Neural cell (in vitro differentiated cells): ENCODE data around the gene AGBL1. TPM values are rescaled to one million over a fixed set of nuclear protein-coding genes. Genes with fewer than 3 reads are reported as not detected.

Source experiments
- H2AFZ ChIP-seq: fragments of 200-600, 300-800 bp; sonication (generic), shearing (Covaris generic); 2 replicates; pipeline ENCODE4 v1.6.0; 2014; ENCODE audit warnings: low read depth, mild to moderate bottlenecking, antibody characterized with exemption, low read length, moderate library complexity
- H3F3A ChIP-seq: fragments of 200-600 bp; shearing (Covaris generic); 2 replicates; pipeline ENCODE4 v1.6.1; 2016; ENCODE audit warnings: mild to moderate bottlenecking, moderate library complexity, mixed read lengths, antibody characterized with exemption, low read length; ENCODE audit not compliant: insufficient read depth, poor library complexity, severe bottlenecking
- H3K27ac ChIP-seq: fragments of 200-600, 300-800 bp; sonication (generic), shearing (Covaris generic); 2 replicates; pipeline ENCODE4 v1.5.1; 2014; ENCODE audit warnings: mild to moderate bottlenecking, low read length, moderate library complexity
- H3K27me3 ChIP-seq: fragments of 300-800, 200-600 bp; sonication (generic), shearing (Covaris generic); 2 replicates; pipeline ENCODE4 v1.6.0; 2014; ENCODE audit warnings: mild to moderate bottlenecking, low read depth, low read length, moderate library complexity; ENCODE audit not compliant: insufficient read depth
- H3K36me3 ChIP-seq: fragments of 300-800, 200-600 bp; sonication (generic), shearing (Covaris generic); 2 replicates; pipeline ENCODE4 v1.5.1; 2014; ENCODE audit warnings: mild to moderate bottlenecking, antibody characterized with exemption, low read length, moderate library complexity; ENCODE audit not compliant: insufficient read depth
- H3K4me2 ChIP-seq: fragments of 300-800, 200-600 bp; sonication (generic), shearing (Covaris generic); 2 replicates; pipeline ENCODE4 v1.6.0; 2014; ENCODE audit warnings: mild to moderate bottlenecking, low read length
- H3K4me3 ChIP-seq: fragments of 300-800, 200-600 bp; sonication (generic), shearing (Covaris generic); 2 replicates; pipeline ENCODE4 v1.5.1; 2014; ENCODE audit warnings: mild to moderate bottlenecking, low read length, moderate library complexity
- H3K79me2 ChIP-seq: fragments of 200-600 bp; shearing (Covaris generic); replicated peaks from 2 replicates; pipeline ENCODE4 v1.6.0; 2014; ENCODE audit warnings: mild to moderate bottlenecking, low read length, moderate library complexity; ENCODE audit not compliant: insufficient read depth
- H3K9ac ChIP-seq: fragments of 300-800, 200-600 bp; sonication (generic), shearing (Covaris generic); 2 replicates; pipeline ENCODE4 v1.6.1; 2016; ENCODE audit warnings: mild to moderate bottlenecking, low read length, mixed read lengths
- H3K9me2 ChIP-seq: fragments of 200-600 bp; shearing (Covaris generic); 2 replicates; pipeline ENCODE4 v1.6.1; 2016; ENCODE audit warnings: mild to moderate bottlenecking, low read length, mixed read lengths; ENCODE audit not compliant: insufficient read depth
- H3K9me3 ChIP-seq: fragments of 200-600, 300-800 bp; sonication (generic), shearing (Covaris generic); 2 replicates; pipeline ENCODE4 v1.6.1; 2016; ENCODE audit warnings: mild to moderate bottlenecking, mixed run types, low read length, moderate library complexity, mixed read lengths
- H4K20me1 ChIP-seq: fragments of 200-600 bp; shearing (Covaris generic); 2 replicates; pipeline ENCODE4 v1.6.1; 2016; ENCODE audit warnings: mild to moderate bottlenecking, mixed run types; ENCODE audit not compliant: insufficient read depth
- CTCF ChIP-seq: fragments of 450-650 bp; IDR thresholded peaks from 2 replicates; pipeline ENCODE4 v1.5.1; 2014; ENCODE audit warnings: antibody characterized with exemption, mild to moderate bottlenecking, moderate library complexity; ENCODE audit not compliant: poor library complexity, severe bottlenecking
- EP300 ChIP-seq: fragments of 450-650 bp; conservative IDR thresholded peaks from 2 replicates; pipeline ENCODE4 v1.6.1; 2014; ENCODE audit warnings: antibody characterized with exemption, mild to moderate bottlenecking, moderate library complexity; ENCODE audit not compliant: poor library complexity, severe bottlenecking
- EZH2 ChIP-seq: fragments of 200-600, 300-800 bp; shearing (Covaris generic), sonication (generic); IDR thresholded peaks from 2 replicates; pipeline ENCODE4 v1.6.1; 2014; ENCODE audit warnings: antibody characterized with exemption, low read length, borderline replicate concordance, mild to moderate bottlenecking; ENCODE audit not compliant: insufficient read depth, poor library complexity, severe bottlenecking
- MXI1 ChIP-seq: fragments of 450-650 bp; conservative IDR thresholded peaks from 2 replicates; pipeline ENCODE4 v1.6.1; 2014; ENCODE audit warnings: antibody characterized with exemption, mild to moderate bottlenecking; ENCODE audit not compliant: poor library complexity, severe bottlenecking
- POLR2AphosphoS5 ChIP-seq: IDR thresholded peaks from 2 replicates; pipeline ENCODE4 v1.6.1; 2012
- RAD21 ChIP-seq: fragments of 450-650 bp; conservative IDR thresholded peaks from 2 replicates; pipeline ENCODE4 v1.6.1; 2014; ENCODE audit warnings: antibody characterized with exemption, mild to moderate bottlenecking, moderate library complexity
- REST ChIP-seq: IDR thresholded peaks from 2 replicates; pipeline ENCODE4 v1.6.1; 2012; ENCODE audit warnings: borderline replicate concordance
- SMC3 ChIP-seq: fragments of 450-650 bp; conservative IDR thresholded peaks from 2 replicates; pipeline ENCODE4 v1.6.1; 2014; ENCODE audit warnings: antibody characterized with exemption, mild to moderate bottlenecking, moderate library complexity; ENCODE audit not compliant: poor library complexity
- TAF1 ChIP-seq: IDR thresholded peaks from 2 replicates; pipeline ENCODE4 v1.6.1; 2012; ENCODE audit warnings: low read depth
- polyA plus RNA-seq: library from polyadenylated mRNA; depleted of rRNA; stranded (reverse); fragments of >200 nt; gene quantifications from 2 replicates; pipeline ENCODE4 v1.2.3, GENCODE V29; 2014

AGBL1 gene
- polyA plus RNA-seq, 1 donor from 2014 or later, result 0.12 TPM

GRCh38 chr15:86852741-86853140, 773.1 kb downstream of the AGBL1 start:
- Histone ChIP-seq H4K20me1 (no peaks in the 10 kb centered on the region), H3K9ac (no peak overlapping the region), H3K9me3 (no peaks in the 10 kb centered on the region), H3F3A (no peaks in the 10 kb centered on the region), H3K27me3 (no peaks in the 10 kb centered on the region), H3K27ac (no peak overlapping the region), H2AFZ (no peak overlapping the region), H3K4me2 (no peak overlapping the region), H3K79me2 (no peaks in the 10 kb centered on the region), H3K9me2 (no peaks in the 10 kb centered on the region), H3K36me3 (no peaks in the 10 kb centered on the region), H3K4me3 (no peak overlapping the region)
- no peak for TF ChIP-seq RAD21
- no peak for TF ChIP-seq EZH2

- Histone ChIP-seq H4K20me1 (no peaks in the 10 kb centered on the region), H3K9me3 (no peaks in the 10 kb centered on the region), H3K9me2 (no peaks in the 10 kb centered on the region), H3K36me3 (no peaks in the 10 kb centered on the region), H3K79me2 (no peaks in the 10 kb centered on the region), H2AFZ (no peak overlapping the region), H3K4me2 (no peak overlapping the region), H3K27ac (no peak overlapping the region), H3K27me3 (no peaks in the 10 kb centered on the region), H3F3A (no peaks in the 10 kb centered on the region), H3K4me3 (no peak overlapping the region), H3K9ac (no peak overlapping the region)
- TF ChIP-seq EP300, result no peak
- no peak for TF ChIP-seq EZH2
- no peak for TF ChIP-seq REST
- no peak for TF ChIP-seq RAD21
- TF ChIP-seq MXI1, result no peak
- no peak for TF ChIP-seq SMC3
- TF ChIP-seq POLR2AphosphoS5, result no peak
- no peak for TF ChIP-seq CTCF
- TF ChIP-seq TAF1, result no peak
Measured at GRCh38 chr15:86854176-86854575, 774.5 kb downstream of the AGBL1 start.
